G401.6 (cell line): ENCODE results near the gene PTPMT1.
"Not testable (repeated sequence)": the region's sequence is repeated elsewhere in the genome, so short reads cannot be mapped to it uniquely, and the experiment has no call there.

Experiments used
- FAIRE-seq: peaks from 2 replicates; lab custom pipeline; 2012; peaks lifted over from hg19 to GRCh38; lab: Jason Lieb, UNC

Gene PTPMT1

GRCh38 chr11:47550288-47551047 is 14.9 kb upstream of the PTPMT1 start:
- no peak for FAIRE-seq

DNA sequence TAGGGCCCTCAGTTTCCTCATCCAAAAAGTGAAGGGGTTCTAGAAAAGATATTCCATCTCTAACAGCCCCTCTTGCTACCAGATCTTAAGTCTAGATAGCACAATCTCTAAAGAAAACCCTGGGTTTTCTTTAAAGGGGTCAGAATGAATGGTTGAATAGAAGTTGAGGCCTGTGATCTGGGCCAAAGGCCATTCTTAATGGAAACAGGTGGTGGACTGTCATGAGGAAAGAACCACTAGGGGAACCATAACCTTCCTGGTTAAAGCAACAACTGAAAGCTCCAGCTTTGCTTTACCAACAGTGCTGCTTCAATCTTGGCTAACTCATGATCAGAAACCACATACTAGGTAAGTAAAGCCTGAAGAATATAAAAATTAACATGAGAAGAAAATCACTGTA is 14.3 kb upstream of the PTPMT1 start:
- peak; percentile 50 for FAIRE-seq

DNA sequence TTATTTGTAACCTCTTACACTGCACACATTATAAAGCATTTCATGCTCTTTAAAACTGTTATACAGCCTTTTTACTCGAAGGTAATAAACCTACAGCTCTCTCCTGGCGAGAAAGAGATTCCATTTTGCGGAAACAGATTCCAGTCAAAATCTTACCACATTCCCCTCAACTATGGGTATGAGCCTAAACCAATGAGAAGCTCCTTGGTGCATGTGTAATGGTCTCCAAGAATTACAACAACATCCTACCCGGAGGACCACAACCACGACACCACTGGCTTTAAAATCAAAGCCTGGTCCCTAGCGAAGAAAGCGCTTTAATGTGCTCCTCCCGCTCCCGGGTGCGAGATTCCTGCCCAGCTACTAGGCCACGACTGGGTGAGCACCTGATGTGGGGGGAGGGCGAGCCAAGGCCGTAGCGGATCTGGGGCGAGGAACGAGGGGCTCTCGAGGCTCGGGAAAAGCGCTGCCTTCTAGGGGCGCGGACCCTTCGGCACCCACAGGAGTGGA is 13.3 kb upstream of the PTPMT1 start:
- FAIRE-seq = peak; percentile 60

GRCh38 chr11:47552566-47553405 is 12.6 kb upstream of the PTPMT1 start, which contains the start of gene CELF1:
CELF1 (minus strand) TSS chr11:47553132; CDS start chr11:47499523, 53,609 bp downstream.
- FAIRE-seq = no peak

DNA sequence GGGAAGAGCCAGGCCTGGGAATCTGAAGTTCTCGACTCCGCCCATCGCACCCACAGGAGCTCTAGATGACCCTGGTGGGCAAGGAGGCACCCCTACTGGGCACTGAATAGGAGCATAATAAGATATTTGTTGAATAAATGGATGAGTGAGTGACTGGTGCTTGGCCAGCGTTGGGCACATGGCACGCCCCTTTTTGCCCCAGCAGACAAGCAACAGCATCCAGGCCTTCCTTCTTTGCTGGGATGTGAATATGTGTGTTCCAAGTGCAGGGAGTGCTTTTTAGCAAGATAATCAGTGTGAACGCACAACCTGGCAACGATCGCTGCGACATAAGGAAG is 12.0 kb upstream of the PTPMT1 start:
- FAIRE-seq = no peak

DNA sequence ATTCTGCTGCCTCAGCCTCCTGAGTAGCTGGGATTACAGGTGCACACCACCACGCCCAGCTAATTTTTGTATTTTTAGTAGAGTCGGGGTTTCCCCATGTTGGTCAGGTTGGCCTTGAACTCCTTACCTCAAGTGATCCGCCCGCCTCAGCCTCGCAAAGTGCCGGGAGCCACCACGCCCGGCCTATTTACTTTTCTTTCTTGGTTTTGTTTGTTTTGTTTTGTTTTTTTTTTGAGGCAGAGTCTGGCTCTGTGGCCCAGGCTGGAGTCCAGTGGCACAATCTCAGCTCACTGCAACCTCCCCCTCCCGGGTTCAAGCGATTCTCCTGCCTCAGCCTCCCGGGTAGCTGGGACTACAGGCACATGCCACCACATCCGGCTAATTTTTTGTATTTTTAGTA is 8.4 kb upstream of the PTPMT1 start:
- FAIRE-seq = not testable (repeated sequence)

DNA sequence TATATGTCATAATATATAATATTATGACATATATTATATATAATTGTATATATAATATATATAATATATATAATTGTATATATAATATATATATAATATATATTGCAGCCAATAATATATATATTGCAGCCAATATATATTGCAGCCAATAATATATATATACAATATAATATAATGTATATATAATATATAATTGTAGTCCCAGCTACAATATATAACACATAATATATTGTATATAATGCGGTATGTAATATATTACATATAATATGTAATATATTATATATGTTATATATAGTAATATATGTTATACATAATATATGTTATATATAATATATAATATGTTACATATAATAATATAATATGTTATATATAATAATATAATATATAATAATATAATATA is 6.7 kb upstream of the PTPMT1 start:
- FAIRE-seq = no peak

DNA sequence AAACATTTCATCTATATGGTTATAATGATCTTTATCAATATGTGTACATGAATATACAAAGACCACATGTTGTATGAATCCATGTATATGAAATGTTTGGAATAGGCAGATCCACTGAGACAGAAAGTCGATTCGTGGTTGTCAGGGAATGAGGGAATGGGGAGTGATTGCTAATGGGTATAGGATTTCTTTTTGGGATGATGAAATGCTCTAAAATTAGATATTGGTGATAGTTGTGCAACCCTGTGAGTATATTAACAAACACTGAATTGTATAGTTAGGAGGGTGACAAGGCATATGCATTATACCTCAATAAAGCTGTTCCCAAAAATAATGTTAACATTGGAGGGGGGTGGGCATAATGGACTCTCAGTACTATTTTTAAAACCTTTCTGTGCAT is 5.0 kb upstream of the PTPMT1 start:
- no peak for FAIRE-seq

DNA sequence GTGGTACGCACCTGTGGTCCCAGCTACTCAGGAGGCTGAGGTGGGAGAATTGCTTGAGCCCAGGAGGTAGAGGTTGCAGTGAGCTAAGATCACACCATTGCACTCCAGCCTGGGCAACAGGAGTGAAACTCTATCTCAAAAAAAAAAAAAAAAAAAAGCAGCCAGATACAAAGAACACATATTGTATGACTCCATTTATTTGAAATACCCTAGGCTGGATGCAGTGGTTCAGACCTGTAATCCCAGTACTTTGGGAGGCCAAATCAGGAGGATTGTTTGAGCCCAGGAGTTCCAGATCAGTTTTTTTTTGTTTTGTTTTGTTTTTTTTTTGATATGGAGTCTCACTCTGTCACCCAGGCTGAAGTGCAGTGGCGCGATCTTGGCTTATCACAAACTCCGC is 3.0 kb upstream of the PTPMT1 start:
- not testable (repeated sequence) for FAIRE-seq

- not testable (repeated sequence) for FAIRE-seq
Measured at GRCh38 chr11:47564366-47564765, 1.0 kb upstream of the PTPMT1 start.

DNA sequence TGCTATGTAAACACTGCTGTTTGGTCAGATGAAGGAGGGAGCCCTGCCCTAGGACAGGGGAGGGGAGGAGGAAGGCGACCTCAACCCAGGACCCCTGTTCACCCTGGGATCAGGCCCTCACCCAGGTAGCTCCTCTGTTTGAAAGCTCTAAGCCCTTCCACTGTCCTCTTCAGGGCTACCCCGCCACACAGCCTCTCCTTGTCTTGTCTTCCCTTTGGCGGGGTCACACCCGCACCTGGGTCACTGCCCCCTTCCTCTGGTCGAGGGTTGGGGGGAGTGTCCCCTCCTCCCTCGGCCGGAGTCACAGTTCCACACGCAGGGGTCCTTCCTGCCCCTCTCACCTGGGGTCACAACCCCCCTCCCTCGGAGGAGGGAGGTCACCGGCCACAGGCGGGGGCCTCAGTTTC is 463 bp upstream of the PTPMT1 start:
- no peak for FAIRE-seq

GRCh38 chr11:47566149-47566698 is 825 bp downstream of the PTPMT1 start:
- no peak for FAIRE-seq

- FAIRE-seq = no peak
Measured at GRCh38 chr11:47569646-47570045, 4.2 kb downstream of the PTPMT1 start.

- no peak for FAIRE-seq
Measured at GRCh38 chr11:47570651-47571356, 5.4 kb downstream of the PTPMT1 start.

- no peak for FAIRE-seq
Measured at GRCh38 chr11:47571357-47571729, 5.9 kb downstream of the PTPMT1 start.

DNA sequence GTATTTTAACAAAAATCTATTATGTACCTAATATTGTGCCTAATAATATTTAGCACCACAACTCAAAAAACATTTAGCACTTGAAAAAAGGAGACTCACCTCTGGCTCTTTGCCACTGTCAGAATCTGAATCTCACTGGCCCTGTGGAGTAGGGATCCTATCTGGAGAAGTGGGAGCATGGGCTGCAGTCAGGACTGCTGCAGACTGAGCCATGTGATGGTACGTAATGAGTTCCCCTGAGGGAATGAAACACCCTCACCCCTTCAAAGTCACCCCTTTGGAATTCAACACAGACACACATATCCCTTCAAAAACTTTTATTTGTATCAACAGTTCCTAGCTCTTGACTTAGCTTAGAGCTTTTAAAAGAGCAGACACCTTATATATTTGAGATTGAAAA is 6.5 kb downstream of the PTPMT1 start:
- FAIRE-seq = no peak

GRCh38 chr11:47572715-47573255 is 7.4 kb downstream of the PTPMT1 start:
- no peak for FAIRE-seq

- no peak for FAIRE-seq
Measured at GRCh38 chr11:47573321-47573720, 7.9 kb downstream of the PTPMT1 start.

GRCh38 chr11:47577460-47578041 is 12.2 kb downstream of the PTPMT1 start:
- FAIRE-seq = no peak

GRCh38 chr11:47578524-47579494 is 13.4 kb downstream of the PTPMT1 start, which contains the start of the genes KBTBD4 and NDUFS3:
KBTBD4 (minus strand) TSS chr11:47578970; CDS start chr11:47578951, 19 bp downstream.
NDUFS3 (plus strand) TSS chr11:47579074; CDS start chr11:47579092, 18 bp downstream.
- no peak for FAIRE-seq
